IgD-negative memory B cell (primary cell): Measurements from ENCODE around the gene MAPK8IP1. TPM values are rescaled to one million over a fixed set of nuclear protein-coding genes. Genes with fewer than 3 reads are reported as not detected.
"Not testable (repeated sequence)": the region's sequence is repeated elsewhere in the genome, so short reads cannot be mapped to it uniquely, and the experiment has no call there.

Experiments used
- H3K27ac Mint-ChIP-seq, 3 donors: one replicate each; pipeline ENCODE4 v1.8.0; 2020 to 2022; ENCODE audit warnings: mild to moderate bottlenecking in 3 of 3, mixed read lengths in 3 of 3, moderate library complexity in 1 of 3
- H3K27me3 Mint-ChIP-seq: one replicate; pipeline ENCODE4 v1.8.0; 2021; ENCODE audit warnings: mixed read lengths
- H3K36me3 Mint-ChIP-seq: one replicate; pipeline ENCODE4 v1.8.0; 2020; ENCODE audit warnings: mild to moderate bottlenecking, mixed read lengths
- H3K4me1 Mint-ChIP-seq, 3 donors: one replicate each; pipeline ENCODE4 v1.8.0; 2020 to 2022; ENCODE audit warnings: mixed read lengths in 3 of 3, mild to moderate bottlenecking in 1 of 3
- H3K4me3 Mint-ChIP-seq, 4 donors: one replicate each; pipeline ENCODE4 v1.8.0; 2020 to 2022; ENCODE audit warnings: mild to moderate bottlenecking in 4 of 4, mixed read lengths in 4 of 4, moderate library complexity in 3 of 4
- H3K9me3 Mint-ChIP-seq, 3 donors: one replicate each; pipeline ENCODE4 v1.8.0; 2020 to 2021; ENCODE audit warnings: mixed read lengths in 3 of 3, mild to moderate bottlenecking in 1 of 3
- polyA plus RNA-seq: library from polyadenylated mRNA; unstranded; fragments of 300-500 nt; fragmentation: Illumina TruSeq; gene quantifications from one replicate; pipeline ENCODE4 v1.2.3, GENCODE V29; 2021

MAPK8IP1 gene
- polyA plus RNA-seq, 1 donor from 2014 or later, result 0.26 TPM

DNA sequence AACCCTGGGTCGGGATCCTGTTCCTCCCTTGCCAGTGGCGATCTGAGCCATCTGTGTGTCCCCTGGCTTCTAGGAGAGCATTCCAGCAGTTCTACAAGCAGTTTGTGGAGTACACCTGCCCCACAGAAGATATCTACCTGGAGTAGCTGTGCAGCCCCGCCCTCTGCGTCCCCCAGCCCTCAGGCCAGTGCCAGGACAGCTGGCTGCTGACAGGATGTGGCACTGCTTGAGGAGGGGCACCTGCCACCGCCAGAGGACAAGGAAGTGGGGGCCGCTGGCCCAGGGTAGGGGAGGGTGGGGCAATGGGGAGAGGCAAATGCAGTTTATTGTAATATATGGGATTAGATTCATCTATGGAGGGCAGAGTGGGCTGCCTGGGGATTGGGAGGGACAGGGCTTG is 20.1 kb downstream of the MAPK8IP1 start:
- H3K27ac Mint-ChIP-seq, result peak overlapping the region in 1 of 3 donors; percentile 51
- not testable (repeated sequence) for H3K36me3 Mint-ChIP-seq, H3K27me3 Mint-ChIP-seq, H3K9me3 Mint-ChIP-seq, H3K4me1 Mint-ChIP-seq
- H3K4me3 Mint-ChIP-seq, result peak overlapping the region in 1 of 4 donors; percentile 26

DNA sequence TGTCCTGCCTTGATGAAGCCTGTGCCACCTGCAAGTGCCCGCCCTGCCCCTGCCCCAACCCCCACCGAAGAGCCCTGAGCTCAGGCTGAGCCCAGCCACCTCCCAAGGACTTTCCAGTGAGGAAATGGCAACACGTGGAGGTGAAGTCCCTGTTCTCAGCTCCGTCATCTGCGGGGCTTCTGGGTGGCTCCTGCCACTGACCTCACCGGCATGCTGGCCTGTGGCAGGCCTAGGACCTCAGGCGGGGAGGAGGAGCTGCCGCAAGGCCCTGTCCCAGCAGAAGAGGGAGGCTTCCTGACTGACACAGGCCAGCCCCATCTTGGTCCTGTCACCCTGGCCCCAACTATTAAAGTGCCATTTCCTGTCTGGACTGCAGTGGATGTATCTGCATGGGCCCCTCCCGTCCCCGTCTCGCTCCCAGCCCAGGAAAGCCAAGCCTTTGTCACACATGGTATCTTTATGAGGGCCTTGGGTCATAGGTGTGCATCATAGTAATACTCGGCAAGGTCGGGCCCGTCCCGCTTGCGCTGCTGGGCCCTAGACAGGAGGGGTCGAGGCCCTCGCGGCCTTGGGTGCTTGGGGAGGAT is 20.7 kb downstream of the MAPK8IP1 start:
- H3K4me3 Mint-ChIP-seq, result no peak overlapping the region
- H3K27me3 Mint-ChIP-seq, result peaks cover 2% of the 10 kb centered on the region
- peaks cover 4 to 7% (median 4%) of the 10 kb centered on the region in 3 donors for H3K4me1 Mint-ChIP-seq
- no peak overlapping the region for H3K27ac Mint-ChIP-seq
- peaks cover 2% of the 10 kb centered on the region for H3K36me3 Mint-ChIP-seq
- no peaks in the 10 kb centered on the region for H3K9me3 Mint-ChIP-seq

DNA sequence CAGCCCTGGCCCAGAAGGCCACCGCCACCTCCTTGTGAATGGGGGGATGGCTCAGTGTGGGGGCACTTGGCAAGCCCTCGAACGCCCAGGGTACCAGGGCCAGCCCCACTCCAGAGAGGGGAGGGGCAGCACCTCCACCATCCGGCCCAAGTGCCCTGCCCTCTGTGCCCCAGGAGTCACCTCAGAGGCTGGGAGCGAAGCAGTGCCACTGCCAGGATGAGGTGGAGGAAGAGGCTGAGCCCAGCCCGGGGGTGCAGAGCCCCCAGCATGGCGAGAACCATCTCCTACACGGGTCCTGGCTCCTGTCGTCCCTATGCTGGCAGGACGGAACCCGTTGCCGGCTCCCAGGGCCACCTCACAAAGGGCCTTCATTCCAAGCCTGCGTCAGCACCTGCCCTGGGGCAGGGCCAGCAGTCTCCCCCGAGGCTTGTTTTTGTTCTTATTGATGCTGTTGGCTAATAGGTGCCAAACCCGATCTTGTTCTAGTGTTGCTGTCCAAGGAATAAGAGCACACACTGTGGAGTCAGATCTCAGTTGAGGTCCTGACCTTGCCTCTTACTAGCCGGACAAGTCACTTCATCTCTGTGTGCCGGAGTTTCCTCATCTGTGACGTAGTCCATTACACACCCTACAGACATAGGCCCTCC is 21.6 kb downstream of the MAPK8IP1 start, which contains the start of gene FREY1:
Gene FREY1, minus strand, starts transcription at position 307 of the 647 bp plus-strand sequence. Its CDS starts 26 bp downstream, at position 281.
- no peak within 1 kb of the TSS for H3K4me3 Mint-ChIP-seq
- no peaks in the 10 kb centered on the region for H3K27me3 Mint-ChIP-seq
- no peaks in the 10 kb centered on the region for H3K9me3 Mint-ChIP-seq
- peaks cover 4 to 7% (median 4%) of the 10 kb centered on the region in 3 donors for H3K4me1 Mint-ChIP-seq
- H3K27ac Mint-ChIP-seq, result peak within 1 kb of the TSS in 1 of 3 donors; percentile 29
- peaks cover 2% of the 10 kb centered on the region for H3K36me3 Mint-ChIP-seq

DNA sequence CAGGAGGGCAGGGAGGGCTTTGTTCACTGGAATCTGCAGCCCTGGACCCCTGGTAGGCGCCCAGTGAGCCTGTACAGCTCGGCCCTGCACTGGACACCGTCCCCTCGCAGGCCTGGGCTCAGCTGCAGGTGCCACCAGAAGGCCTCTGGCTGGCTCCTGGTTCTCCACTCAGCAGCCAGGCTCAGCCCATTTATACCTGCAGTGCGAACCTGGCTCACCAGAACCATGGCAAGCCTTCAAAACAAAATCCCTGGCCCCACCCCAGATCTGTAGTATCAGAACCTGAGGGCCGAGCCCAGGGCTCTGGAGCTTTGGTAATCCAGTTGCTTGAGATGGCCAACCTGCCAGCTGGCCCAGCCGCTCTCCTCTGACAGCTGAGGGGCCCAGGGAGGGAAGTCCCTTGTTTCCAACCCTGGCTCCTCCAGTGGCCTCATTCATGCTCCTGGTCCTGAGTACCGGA is 22.5 kb downstream of the MAPK8IP1 start:
- H3K9me3 Mint-ChIP-seq, result no peaks in the 10 kb centered on the region
- H3K36me3 Mint-ChIP-seq, result peaks cover 2% of the 10 kb centered on the region
- H3K27me3 Mint-ChIP-seq, result no peaks in the 10 kb centered on the region
- peak overlapping the region in 1 of 3 donors; percentile 29 for H3K27ac Mint-ChIP-seq
- H3K4me1 Mint-ChIP-seq, result peaks cover 4 to 7% (median 4%) of the 10 kb centered on the region in 3 donors
- no peak overlapping the region for H3K4me3 Mint-ChIP-seq

- Mint-ChIP-seq H3K27me3 (no peaks in the 10 kb centered on the region), H3K9me3 (no peaks in the 10 kb centered on the region), H3K36me3 (peaks cover 2% of the 10 kb centered on the region), H3K4me1 (peaks cover 4 to 7% (median 4%) of the 10 kb centered on the region in 3 donors), H3K27ac (no peak overlapping the region), H3K4me3 (no peak overlapping the region)
Measured at GRCh38 chr11:45909594-45910475, 24.4 kb downstream of the MAPK8IP1 start.

GRCh38 chr11:45910623-45911022 is 25.2 kb downstream of the MAPK8IP1 start:
- Mint-ChIP-seq H3K9me3 (no peaks in the 10 kb centered on the region), H3K4me1 (peaks cover 4 to 8% (median 6%) of the 10 kb centered on the region in 3 donors), H3K27me3 (no peaks in the 10 kb centered on the region), H3K4me3 (no peak overlapping the region), H3K27ac (no peak overlapping the region), H3K36me3 (peaks cover 2% of the 10 kb centered on the region)

DNA sequence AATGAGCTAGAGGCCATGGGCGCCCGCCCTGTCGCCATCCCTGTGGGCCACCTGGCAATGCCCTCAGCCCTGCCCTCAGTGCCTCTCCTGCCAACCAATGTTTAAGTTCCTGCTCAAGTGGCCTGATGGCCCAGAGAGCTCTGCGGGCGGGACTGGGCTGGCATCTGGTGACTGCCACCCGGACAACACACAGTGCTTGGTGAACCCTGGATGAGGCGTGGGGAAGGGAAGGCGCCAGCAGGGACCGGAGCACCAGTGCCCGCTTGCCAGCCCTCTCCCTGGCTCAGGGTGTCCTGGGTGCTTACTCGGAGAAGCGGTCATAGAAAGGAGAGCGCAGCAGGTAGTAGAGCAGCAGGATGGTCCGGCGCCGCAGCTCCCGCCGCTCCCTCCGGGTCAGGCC is 28.1 kb downstream of the MAPK8IP1 start:
- Mint-ChIP-seq H3K36me3 (peaks cover 4% of the 10 kb centered on the region), H3K9me3 (no peaks in the 10 kb centered on the region), H3K4me1 (peaks cover 4 to 18% (median 6%) of the 10 kb centered on the region in 3 donors), H3K4me3 (peak overlapping the region in 1 of 4 donors; percentile 38), H3K27me3 (no peaks in the 10 kb centered on the region), H3K27ac (no peak overlapping the region)

GRCh38 chr11:45913942-45914635 is 28.6 kb downstream of the MAPK8IP1 start:
- peaks cover 5 to 19% (median 7%) of the 10 kb centered on the region in 3 donors for H3K4me1 Mint-ChIP-seq
- H3K9me3 Mint-ChIP-seq, result no peaks in the 10 kb centered on the region
- peak overlapping the region in 1 of 4 donors; percentile 61 for H3K4me3 Mint-ChIP-seq
- H3K36me3 Mint-ChIP-seq, result peaks cover 4% of the 10 kb centered on the region
- H3K27me3 Mint-ChIP-seq, result no peaks in the 10 kb centered on the region
- H3K27ac Mint-ChIP-seq, result no peak overlapping the region

GRCh38 chr11:45915446-45915845 is 30.0 kb downstream of the MAPK8IP1 start:
- Mint-ChIP-seq H3K27ac (peak overlapping the region in 1 of 3 donors; percentile 73), H3K4me3 (peak overlapping the region in 1 of 4 donors; percentile 61), H3K9me3 (no peaks in the 10 kb centered on the region), H3K27me3 (no peaks in the 10 kb centered on the region), H3K36me3 (peaks cover 4% of the 10 kb centered on the region), H3K4me1 (peaks cover 17 to 31% (median 18%) of the 10 kb centered on the region in 3 donors)

DNA sequence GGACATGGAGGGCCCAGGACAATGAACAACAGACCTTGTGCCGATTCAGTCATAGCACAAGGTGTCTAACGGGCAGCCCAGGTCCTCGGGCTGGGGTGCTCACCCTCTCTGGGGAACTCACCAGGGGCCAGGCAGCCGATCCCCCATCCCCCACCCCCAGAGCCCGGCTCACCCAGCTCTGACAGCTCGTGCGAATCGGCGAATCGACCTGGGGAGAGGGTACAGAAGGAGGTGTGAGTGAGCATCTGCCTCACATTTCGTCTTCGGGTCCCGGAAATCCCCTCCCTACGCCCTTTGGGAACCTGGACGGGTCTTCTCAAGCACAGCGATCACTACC is 31.8 kb downstream of the MAPK8IP1 start:
- H3K9me3 Mint-ChIP-seq, result no peaks in the 10 kb centered on the region
- H3K4me3 Mint-ChIP-seq, result peak overlapping the region; percentile 93 to 99 (median 96)
- H3K36me3 Mint-ChIP-seq, result peaks cover 4% of the 10 kb centered on the region
- peaks cover 26 to 41% (median 28%) of the 10 kb centered on the region in 3 donors for H3K4me1 Mint-ChIP-seq
- H3K27ac Mint-ChIP-seq, result peak overlapping the region; percentile 91 to 98 (median 98)
- no peaks in the 10 kb centered on the region for H3K27me3 Mint-ChIP-seq

- Mint-ChIP-seq H3K27ac (peak within 1 kb of the TSS; percentile 91 to 98 (median 98)), H3K9me3 (no peaks in the 10 kb centered on the region), H3K4me1 (peaks cover 26 to 41% (median 28%) of the 10 kb centered on the region in 3 donors), H3K36me3 (peaks cover 4% of the 10 kb centered on the region), H3K4me3 (peak within 1 kb of the TSS; percentile 93 to 99 (median 96)), H3K27me3 (no peaks in the 10 kb centered on the region)
Measured at GRCh38 chr11:45917623-45918330, 32.3 kb downstream of the MAPK8IP1 start, which contains the start of gene PEX16. Gene PEX16, minus strand, starts transcription at chr11:45917877. Its CDS starts 66 bp downstream, at chr11:45917811.

DNA sequence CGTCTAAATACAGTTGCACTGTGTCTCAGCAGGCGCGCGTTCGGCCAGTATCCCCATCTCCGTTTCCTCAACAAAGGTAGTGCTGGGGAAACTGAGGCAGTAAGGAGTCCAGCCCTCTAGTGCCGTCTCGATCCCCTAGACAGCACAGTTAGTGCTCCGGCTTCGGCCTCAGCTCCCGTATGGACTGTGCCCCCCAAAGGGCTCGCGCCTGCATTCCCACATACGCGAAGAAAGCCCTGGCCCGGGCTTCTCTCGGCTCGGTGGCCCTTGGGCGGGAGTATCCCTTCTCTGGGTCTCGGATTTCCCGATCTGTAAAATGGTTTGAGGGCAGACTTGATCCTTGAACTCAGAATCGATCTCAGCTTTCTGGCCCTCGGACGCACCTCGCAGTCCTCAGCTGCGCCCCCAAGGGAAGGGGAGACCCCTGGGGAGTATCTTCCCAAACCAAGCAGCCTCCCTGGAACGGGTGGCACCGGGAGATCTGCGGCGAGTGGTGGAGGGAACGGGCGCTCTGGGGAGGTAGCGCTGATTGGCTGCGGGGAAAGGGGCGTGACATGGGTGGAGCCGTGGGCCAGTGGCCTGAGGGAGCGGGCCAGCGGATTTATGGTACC is 33.0 kb downstream of the MAPK8IP1 start:
- peaks cover 28 to 43% (median 28%) of the 10 kb centered on the region in 3 donors for H3K4me1 Mint-ChIP-seq

DNA sequence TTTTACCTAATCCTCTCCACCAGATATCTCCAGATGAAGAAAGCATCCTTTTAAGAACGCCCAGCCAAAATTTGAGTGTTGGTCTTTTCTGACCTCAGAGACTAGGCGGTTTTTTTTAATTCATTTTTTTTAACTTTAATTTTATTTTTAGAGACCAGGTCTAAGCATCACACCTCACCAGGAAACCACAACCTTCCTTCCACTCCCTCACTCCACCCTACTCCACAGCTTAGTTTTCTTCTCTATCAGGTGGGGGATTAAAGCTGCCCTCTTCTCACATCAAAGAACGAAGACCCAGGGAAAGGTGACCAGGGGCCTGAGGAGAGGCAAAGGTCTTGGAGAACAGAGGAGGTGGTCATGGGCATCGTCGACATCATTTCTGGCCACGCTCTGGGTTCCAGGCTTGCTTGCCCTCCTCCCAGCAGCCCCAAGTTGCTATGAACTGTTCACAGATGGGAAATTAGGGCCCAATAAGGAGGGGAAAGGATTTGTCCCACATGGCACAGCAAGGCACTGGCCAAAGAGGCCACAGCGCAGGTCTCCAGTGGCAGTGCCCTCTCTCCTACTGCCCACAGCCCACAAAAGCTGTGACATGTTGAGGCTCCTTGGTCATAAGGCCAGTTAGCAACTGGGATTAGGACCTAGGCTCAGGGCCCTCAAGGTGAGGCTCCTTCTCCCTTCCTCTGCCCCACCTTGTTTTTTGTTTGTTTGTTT is 33.7 kb downstream of the MAPK8IP1 start:
- Mint-ChIP-seq H3K36me3 (peaks cover 4% of the 10 kb centered on the region), H3K4me3 (peak overlapping the region; percentile 93 to 99 (median 96)), H3K9me3 (no peaks in the 10 kb centered on the region), H3K4me1 (peaks cover 28 to 46% (median 31%) of the 10 kb centered on the region in 3 donors), H3K27me3 (no peaks in the 10 kb centered on the region), H3K27ac (peak overlapping the region; percentile 91 to 98 (median 98))

More for the DNA sequence above, 33.0 kb downstream of the MAPK8IP1 start:
- Mint-ChIP-seq H3K36me3 (peaks cover 4% of the 10 kb centered on the region), H3K4me3 (peak overlapping the region; percentile 93 to 99 (median 96)), H3K9me3 (no peaks in the 10 kb centered on the region), H3K27me3 (no peaks in the 10 kb centered on the region), H3K27ac (peak overlapping the region; percentile 91 to 98 (median 98))
